K562 (cell line): ENCODE measurements around the gene GJA5.

Experiments
- NR3C1 ChIP-seq: sonication (generic); formaldehyde crosslinking; IDR thresholded peaks from 2 replicates; pipeline ENCODE4 v1.8.1; 2022; ENCODE audit warnings: missing genetic modification reagents
- POLR2AphosphoS5 ChIP-seq: IDR thresholded peaks from 2 replicates; pipeline ENCODE4 v1.6.1; 2011; ENCODE audit warnings: mild to moderate bottlenecking, low read depth, low read length, moderate library complexity; ENCODE audit not compliant: control insufficient read depth, insufficient read depth
- TEAD4 ChIP-seq, 2 experiments: sonication (generic) in 1 of 2; formaldehyde crosslinking in 1 of 2; IDR thresholded peaks; 2 replicates each; pipeline versions ENCODE4 v1.6.1 to v1.8.0; 2012 to 2022; ENCODE audit warnings: borderline replicate concordance in 1 of 2, inconsistent platforms in 1 of 2, low read length in 1 of 2, mild to moderate bottlenecking in 1 of 2, missing genetic modification reagents in 1 of 2
- ZNF518B ChIP-seq: fragments of 250-450 bp; sonication (Bioruptor Pico); IDR thresholded peaks from 2 replicates; pipeline ENCODE4 v1.5.0; 2021; ENCODE audit warnings: mild to moderate bottlenecking, moderate library complexity

DNA sequence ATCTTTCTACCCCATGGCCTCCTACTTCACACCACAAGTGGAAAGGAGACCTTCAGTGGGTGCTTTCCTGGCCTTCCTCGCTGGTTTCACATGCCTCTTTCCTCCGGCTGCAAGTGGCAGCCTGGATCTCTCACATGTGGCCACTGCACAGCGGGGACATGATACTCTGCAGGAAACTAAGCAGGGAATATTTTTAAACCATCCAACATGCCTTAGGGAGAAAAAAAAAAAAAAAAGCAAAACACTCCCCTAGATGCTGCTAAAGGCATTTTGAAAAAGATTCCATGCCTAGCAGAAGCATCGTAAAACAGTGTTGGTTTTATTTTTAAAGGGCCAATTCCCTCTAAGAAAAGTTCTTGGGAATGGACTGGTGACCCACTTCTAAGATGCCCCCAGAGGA is 12.2 kb upstream of the GJA5 start:
- TF ChIP-seq TEAD4 (IDR thresholded peaks at IDR 0.05; ENCODE audit: low read length) (no peak), TEAD4 (CRISPR knock-in tag; IDR thresholded peaks at IDR 0.05; ENCODE audit: borderline replicate concordance) (no peak), NR3C1 (CRISPR knock-in tag) (no peak), ZNF518B (CRISPR knock-in tag) (no peak), POLR2AphosphoS5 (no peak)
